PC-3 (cell line): ENCODE measurements around the gene NIPAL3. TPM values are rescaled to one million over a fixed set of nuclear protein-coding genes. Genes with fewer than 3 reads are reported as not detected.
A peak's percentile ranks its signal among the peaks of the same experiment; 100 is the strongest.

ENCODE experiments used
- ATAC-seq: fragments of 200-7000 bp; cut with Tn5 transposase; 2 replicates; pipeline ENCODE4 v1.9.1; 2020; ENCODE audit warnings: mild to moderate bottlenecking, moderate library complexity
- BruUV-seq: library from RNA; stranded (reverse); fragments of 400-500 nt; replicated peaks from 2 replicates; lab custom pipeline; 2021; lab: Mats Ljungman, UMichigan
- CTCF ChIA-PET: fragments of 300-600 bp; sonication (Branson Sonifier 250); formaldehyde crosslinking; loops from one replicate; lab custom pipeline; 2022; ENCODE audit warnings: antibody characterized with exemption; lab: Charles Lee
- POLR2A ChIA-PET: fragments of 300-600 bp; sonication (Branson Sonifier 250); formaldehyde crosslinking; loops from one replicate; lab custom pipeline; 2022; ENCODE audit warnings: antibody characterized with exemption; ENCODE audit not compliant: unreplicated experiment; lab: Charles Lee
- DNase-seq: peaks from one replicate; pipeline ENCODE4 v3.0.0-alpha.2; 2015
- H2AFZ ChIP-seq: fragments of 300-600 bp; sonication (generic); 2 replicates; pipeline ENCODE4 v1.6.0; 2016; ENCODE audit warnings: antibody characterized with exemption, low read length
- H3F3A ChIP-seq: fragments of 300-600 bp; sonication (generic); one replicate; pipeline ENCODE4 v1.6.0; 2017; ENCODE audit warnings: antibody characterized with exemption, low read length, control low read depth, mild to moderate bottlenecking; ENCODE audit not compliant: unreplicated experiment
- H3K27ac ChIP-seq: fragments of 300-600 bp; sonication (generic); 2 replicates; pipeline ENCODE4 v1.5.1; 2016; ENCODE audit warnings: mild to moderate bottlenecking, low read length
- H3K27me3 ChIP-seq: fragments of 300-600 bp; sonication (generic); 2 replicates; pipeline ENCODE4 v1.6.1; 2016; ENCODE audit warnings: low read length, mixed read lengths
- H3K36me3 ChIP-seq: fragments of 300-600 bp; sonication (generic); 2 replicates; pipeline ENCODE4 v1.6.1; 2016; ENCODE audit warnings: low read depth, mixed run types, low read length, mixed read lengths
- H3K4me1 ChIP-seq: fragments of 300-600 bp; sonication (generic); 2 replicates; pipeline ENCODE4 v1.5.1; 2016; ENCODE audit warnings: low read length; ENCODE audit not compliant: insufficient read depth
- H3K4me2 ChIP-seq: fragments of 300-600 bp; sonication (generic); 2 replicates; pipeline ENCODE4 v1.6.0; 2016; ENCODE audit warnings: low read length
- H3K4me3 ChIP-seq: fragments of 300-600 bp; sonication (generic); 2 replicates; pipeline ENCODE4 v1.5.1; 2016; ENCODE audit warnings: mild to moderate bottlenecking, low read length, mixed read lengths
- H3K79me2 ChIP-seq: fragments of 300-600 bp; sonication (generic); 2 replicates; pipeline ENCODE4 v1.6.1; 2017; ENCODE audit warnings: low read length, mixed read lengths
- H3K9ac ChIP-seq: fragments of 300-600 bp; sonication (generic); 2 replicates; pipeline ENCODE4 v1.6.0; 2016; ENCODE audit warnings: mild to moderate bottlenecking, low read length
- H3K9me2 ChIP-seq: fragments of 300-600 bp; sonication (generic); replicated peaks from 2 replicates; pipeline ENCODE4 v1.6.1; 2016; ENCODE audit warnings: mixed run types, low read length, mixed read lengths
- H3K9me3 ChIP-seq: fragments of 300-600 bp; sonication (generic); 2 replicates; pipeline ENCODE4 v1.6.1; 2016; ENCODE audit warnings: low read length, mixed read lengths
- H4K20me1 ChIP-seq: fragments of 300-600 bp; sonication (generic); 2 replicates; pipeline ENCODE4 v1.6.1; 2016; ENCODE audit warnings: low read length, mixed read lengths
- EZH2 ChIP-seq: fragments of 300-600 bp; sonication (generic); IDR thresholded peaks from one replicate; pipeline ENCODE4 v1.6.1; 2017; ENCODE audit warnings: antibody characterized with exemption, mild to moderate bottlenecking, low read length; ENCODE audit not compliant: unreplicated experiment
- EZH2phosphoT487 ChIP-seq: fragments of 300-600 bp; sonication (generic); IDR thresholded peaks from 2 replicates; pipeline ENCODE4 v1.6.1; 2018; ENCODE audit warnings: mild to moderate bottlenecking, antibody characterized with exemption, low read length, borderline replicate concordance
- intact Hi-C: fragments of 100-400 bp; cut with micrococcal nuclease; formaldehyde crosslinking; loops from 2 replicates; pipeline ENCODE4 v1.9.0; 2023
- total RNA-seq: library from RNA; depleted of rRNA; stranded (reverse); fragments of >200 nt; gene quantifications from 2 replicates; pipeline ENCODE4 v1.2.3, GENCODE V29; 2014
- TF ChIP-seq, protein P1 (sequence below): fragments of 300-600 bp; sonication (generic); conservative IDR thresholded peaks from 2 replicates; pipeline ENCODE4 v1.5.1; 2017; ENCODE audit warnings: antibody characterized with exemption, low read depth, mild to moderate bottlenecking, low read length

NIPAL3 gene
- total RNA-seq, 1 experiment from 2014 or later, result 35.2 TPM

DNA sequence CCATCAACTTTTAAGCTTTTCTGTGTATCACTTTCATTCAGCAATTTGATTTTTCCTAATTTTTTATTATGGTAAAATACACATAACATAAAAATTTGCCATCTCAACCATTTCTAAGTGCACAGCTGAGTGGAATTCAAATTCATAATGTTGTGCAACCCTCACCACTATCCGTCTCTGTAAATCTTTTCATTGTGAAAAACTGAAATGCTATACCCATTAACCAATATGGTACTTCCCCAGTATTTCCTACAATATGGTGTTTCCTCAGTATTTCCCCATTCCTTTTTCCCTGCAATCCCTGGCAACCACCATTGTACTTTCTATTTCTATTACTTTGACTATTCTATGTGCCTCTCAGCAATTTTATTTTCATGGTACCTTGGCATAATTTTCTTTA is 8.8 kb upstream of the NIPAL3 start:
- no peak overlapping the region for H3K4me3 ChIP-seq
- TF ChIP-seq, protein P1, sequence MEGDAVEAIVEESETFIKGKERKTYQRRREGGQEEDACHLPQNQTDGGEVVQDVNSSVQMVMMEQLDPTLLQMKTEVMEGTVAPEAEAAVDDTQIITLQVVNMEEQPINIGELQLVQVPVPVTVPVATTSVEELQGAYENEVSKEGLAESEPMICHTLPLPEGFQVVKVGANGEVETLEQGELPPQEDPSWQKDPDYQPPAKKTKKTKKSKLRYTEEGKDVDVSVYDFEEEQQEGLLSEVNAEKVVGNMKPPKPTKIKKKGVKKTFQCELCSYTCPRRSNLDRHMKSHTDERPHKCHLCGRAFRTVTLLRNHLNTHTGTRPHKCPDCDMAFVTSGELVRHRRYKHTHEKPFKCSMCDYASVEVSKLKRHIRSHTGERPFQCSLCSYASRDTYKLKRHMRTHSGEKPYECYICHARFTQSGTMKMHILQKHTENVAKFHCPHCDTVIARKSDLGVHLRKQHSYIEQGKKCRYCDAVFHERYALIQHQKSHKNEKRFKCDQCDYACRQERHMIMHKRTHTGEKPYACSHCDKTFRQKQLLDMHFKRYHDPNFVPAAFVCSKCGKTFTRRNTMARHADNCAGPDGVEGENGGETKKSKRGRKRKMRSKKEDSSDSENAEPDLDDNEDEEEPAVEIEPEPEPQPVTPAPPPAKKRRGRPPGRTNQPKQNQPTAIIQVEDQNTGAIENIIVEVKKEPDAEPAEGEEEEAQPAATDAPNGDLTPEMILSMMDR, result no peak
- TF ChIP-seq EZH2 (no peak), EZH2phosphoT487 (no peak)
- no peak overlapping the region for H2AFZ ChIP-seq
- no TSS peak for BruUV-seq
- intact Hi-C loops, result no loop called here
- H3K27me3 ChIP-seq, result no peaks in the 10 kb centered on the region
- ChIA-PET CTCF (no interaction called here), POLR2A (no interaction called here)
- no peak overlapping the region for H3K9ac ChIP-seq
- H3K36me3 ChIP-seq, result no peaks in the 10 kb centered on the region
- H3K9me2 ChIP-seq, result no peaks in the 10 kb centered on the region
- H3K79me2 ChIP-seq, result peaks cover 19% of the 10 kb centered on the region
- peaks cover 30% of the 10 kb centered on the region for H3K4me1 ChIP-seq
- DNase-seq (no peak), ATAC-seq (no peak)
- no peaks in the 10 kb centered on the region for H3K9me3 ChIP-seq
- H3K27ac ChIP-seq, result no peak overlapping the region
- no peak overlapping the region for H3K4me2 ChIP-seq
- H3F3A ChIP-seq, result no peaks in the 10 kb centered on the region
- H4K20me1 ChIP-seq, result no peaks in the 10 kb centered on the region

DNA sequence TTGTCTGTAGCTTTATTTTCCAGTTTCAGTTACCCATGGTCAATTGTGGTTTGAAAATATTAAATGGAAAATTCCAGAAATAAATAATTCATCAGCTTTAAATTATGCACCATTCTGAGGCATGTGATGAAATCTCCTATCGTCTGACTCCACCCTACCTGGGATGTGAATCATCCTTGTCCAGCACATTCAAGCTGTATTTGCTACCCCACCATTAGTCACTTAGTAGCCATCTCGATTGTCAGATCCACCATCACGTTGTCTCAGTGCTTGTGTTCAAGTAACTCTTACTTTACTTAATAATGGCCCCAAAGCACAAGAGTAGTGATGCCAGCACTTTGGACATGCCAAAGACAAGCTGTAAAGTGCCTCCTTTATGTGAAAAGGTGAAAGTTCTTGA is 6.1 kb upstream of the NIPAL3 start:
- BruUV-seq, result no TSS peak
- TF ChIP-seq EZH2phosphoT487 (no peak), EZH2 (no peak)
- TF ChIP-seq, protein P1, result no peak
- Histone ChIP-seq H3K9me3 (no peaks in the 10 kb centered on the region), H3K27ac (peak overlapping the region; percentile 73), H3K36me3 (no peaks in the 10 kb centered on the region), H4K20me1 (no peaks in the 10 kb centered on the region), H2AFZ (peak overlapping the region; percentile 28; the same call in 1 of the 2 replicates), H3F3A (no peaks in the 10 kb centered on the region), H3K27me3 (no peaks in the 10 kb centered on the region), H3K79me2 (peaks cover 28% of the 10 kb centered on the region), H3K9me2 (no peaks in the 10 kb centered on the region), H3K4me3 (no peak overlapping the region), H3K9ac (no peak overlapping the region), H3K4me1 (peaks cover 45% of the 10 kb centered on the region), H3K4me2 (peak overlapping the region; percentile 42)
- intact Hi-C loops, result no loop called here
- POLR2A ChIA-PET, result interaction anchor here (0.5 to 0.9 kb wide), 3 partner anchors 9 to 44 kb away, joined by 3 to 5 read pairs (median 3); no protein-coding TSS in a partner anchor
- peak; percentile 66 for ATAC-seq
- CTCF ChIA-PET, result interaction anchor here (0.6 to 1.5 kb wide), 5 partner anchors 9 to 207 kb away, joined by 3 to 12 read pairs (median 4); no protein-coding TSS in a partner anchor
- DNase-seq, result peak; percentile 91

DNA sequence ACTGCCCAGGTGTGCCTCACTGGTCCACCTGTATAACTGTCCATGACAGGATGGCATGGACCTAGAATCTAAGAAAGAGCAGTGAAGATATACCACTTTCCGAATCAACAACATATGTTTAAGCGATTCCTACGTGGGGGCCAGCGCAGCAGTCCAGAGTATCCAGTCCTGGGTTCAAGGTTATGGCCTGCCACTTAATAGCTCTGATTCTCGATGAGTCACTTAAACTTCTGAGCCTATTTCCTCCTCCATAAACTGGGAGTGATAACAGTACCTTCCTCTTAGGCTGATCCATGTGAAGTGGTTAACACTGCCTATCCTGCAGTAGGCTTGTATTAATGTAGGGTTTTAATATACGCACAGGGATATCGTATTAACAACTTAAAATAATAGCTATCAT is 4.9 kb upstream of the NIPAL3 start:
- Histone ChIP-seq H2AFZ (no peak overlapping the region), H3K36me3 (no peaks in the 10 kb centered on the region), H3K9me2 (no peaks in the 10 kb centered on the region), H3K9me3 (no peaks in the 10 kb centered on the region), H3K4me3 (no peak overlapping the region), H3K9ac (no peak overlapping the region), H3K79me2 (peaks cover 29% of the 10 kb centered on the region), H3K27ac (peak overlapping the region; percentile 84), H3K4me2 (peak overlapping the region; percentile 91; the same call in 1 of the 2 replicates), H3K27me3 (no peaks in the 10 kb centered on the region), H3F3A (no peaks in the 10 kb centered on the region), H3K4me1 (peaks cover 51% of the 10 kb centered on the region), H4K20me1 (no peaks in the 10 kb centered on the region)
- DNase-seq (peak; percentile 39), ATAC-seq (no peak)
- CTCF ChIA-PET, result interaction anchor here (0.5 to 0.6 kb wide), 2 partner anchors 232 to 773 kb away, joined by 3 to 4 read pairs; no protein-coding TSS in a partner anchor
- TF ChIP-seq EZH2phosphoT487, result no peak
- no peak for TF ChIP-seq EZH2
- TF ChIP-seq, protein P1, result no peak
- POLR2A ChIA-PET, result no interaction called here
- intact Hi-C loops, result no loop called here
- BruUV-seq, result no TSS peak
